Left lung (tissue), 10 donors: ENCODE measurements around the gene RPL18A. TPM values are rescaled to one million over a fixed set of nuclear protein-coding genes. Genes with fewer than 3 reads are reported as not detected.
A peak's percentile ranks its signal among the peaks of the same experiment; 100 is the strongest.

Experiments used
- ATAC-seq: fragments of 200-7000 bp; cut with Tn5 transposase; one replicate; pipeline ENCODE4 v1.9.1; 2020; ENCODE audit warnings: moderate library complexity
- DNase-seq, 4 donors: peaks; one replicate each; pipeline ENCODE4 v3.0.0-alpha.2; 2013 to 2020
- H3K27ac ChIP-seq, 2 donors: fragments of 200-600 bp; sonication (generic) in 1 of 2; one replicate each; pipeline versions ENCODE4 v1.5.0 to v1.8.0; 2020 to 2021
- H3K27me3 ChIP-seq, 2 donors: fragments of 200-600 bp; sonication (generic) in 1 of 2; one replicate each; pipeline versions ENCODE4 v1.5.0 to v1.8.0; 2020 to 2021
- H3K36me3 ChIP-seq, 2 donors: fragments of 200-600 bp; sonication (generic) in 1 of 2; one replicate each; pipeline versions ENCODE4 v1.5.0 to v1.8.0; 2020 to 2021
- H3K4me1 ChIP-seq, 2 donors: fragments of 200-600 bp; one replicate each; pipeline ENCODE4 v1.8.0; 2021
- H3K4me3 ChIP-seq, 2 donors: fragments of 200-600 bp; sonication (generic) in 1 of 2; one replicate each; pipeline versions ENCODE4 v1.5.0 to v1.8.0; 2020 to 2021; ENCODE audit warnings: mild to moderate bottlenecking in 1 of 2
- H3K9me3 ChIP-seq, 2 donors: fragments of 200-600 bp; sonication (generic) in 1 of 2; one replicate each; pipeline versions ENCODE4 v1.5.0 to v1.8.0; 2020 to 2021
- intact Hi-C, 2 donors: fragments of 100-400 bp; cut with DNase I; formaldehyde crosslinking; loops; one replicate each; pipeline versions ENCODE4 v1.11.2 to v1.14.2; 2022
- polyA plus RNA-seq, 6 donors: library from polyadenylated mRNA; unstranded; fragments of 120-200 nt; gene quantifications; one replicate each; pipeline ENCODE4 v1.2.1, GENCODE V29; 2013; ENCODE audit not compliant: insufficient read length in 6 of 6
- total RNA-seq, 2 donors: library from RNA; stranded (reverse); fragmentation: NEBNext Ultra II Directional; extraction: Animal tissue kit (Norgen Biotek cat#: 25700); gene quantifications; one replicate each; pipeline ENCODE4 v1.2.1, GENCODE V29; 2021
- TF ChIP-seq, protein P1 (sequence below), 2 donors: fragments of 200-600 bp; sonication (generic) in 1 of 2; IDR thresholded peaks; one replicate each; pipeline versions ENCODE4 v1.5.0 to v1.8.0; 2021; ENCODE audit warnings: antibody characterized with exemption in 2 of 2
- donor health status: DM: no; HTN: yes; CAD: no.
- donor health status: DM: no; HTN: no; CAD: no.

RPL18A gene
- total and polyA plus RNA-seq, 8 donors, result 1,124 to 1,592 (median 1,314) TPM

DNA sequence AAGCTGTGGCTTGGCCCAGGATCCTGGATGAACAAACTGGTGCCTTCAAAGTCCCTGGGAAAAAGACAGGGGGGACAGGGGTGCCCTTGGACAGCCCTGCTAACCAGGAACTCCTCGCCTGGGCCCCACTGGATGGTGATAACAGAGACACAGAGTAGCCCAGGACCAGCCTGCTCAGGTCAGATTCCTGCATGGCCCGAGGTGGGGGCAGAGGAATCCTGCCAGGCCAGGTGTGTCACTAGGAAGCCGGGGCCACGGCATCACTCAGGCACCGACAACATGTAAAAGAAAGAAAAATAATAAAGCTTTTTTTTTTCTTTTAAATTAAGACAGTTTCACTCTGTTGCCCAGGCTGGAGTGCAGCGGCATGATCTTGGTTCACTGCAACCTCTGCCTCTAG, 5.6 kb upstream of the RPL18A start:
- H3K27ac ChIP-seq, result no peak overlapping the region
- intact Hi-C loops, result loop anchor here in 1 of 2 donors (10.0 kb wide), 1 partner anchor 69 kb away; no protein-coding TSS in a partner anchor
- TF ChIP-seq, protein P1, sequence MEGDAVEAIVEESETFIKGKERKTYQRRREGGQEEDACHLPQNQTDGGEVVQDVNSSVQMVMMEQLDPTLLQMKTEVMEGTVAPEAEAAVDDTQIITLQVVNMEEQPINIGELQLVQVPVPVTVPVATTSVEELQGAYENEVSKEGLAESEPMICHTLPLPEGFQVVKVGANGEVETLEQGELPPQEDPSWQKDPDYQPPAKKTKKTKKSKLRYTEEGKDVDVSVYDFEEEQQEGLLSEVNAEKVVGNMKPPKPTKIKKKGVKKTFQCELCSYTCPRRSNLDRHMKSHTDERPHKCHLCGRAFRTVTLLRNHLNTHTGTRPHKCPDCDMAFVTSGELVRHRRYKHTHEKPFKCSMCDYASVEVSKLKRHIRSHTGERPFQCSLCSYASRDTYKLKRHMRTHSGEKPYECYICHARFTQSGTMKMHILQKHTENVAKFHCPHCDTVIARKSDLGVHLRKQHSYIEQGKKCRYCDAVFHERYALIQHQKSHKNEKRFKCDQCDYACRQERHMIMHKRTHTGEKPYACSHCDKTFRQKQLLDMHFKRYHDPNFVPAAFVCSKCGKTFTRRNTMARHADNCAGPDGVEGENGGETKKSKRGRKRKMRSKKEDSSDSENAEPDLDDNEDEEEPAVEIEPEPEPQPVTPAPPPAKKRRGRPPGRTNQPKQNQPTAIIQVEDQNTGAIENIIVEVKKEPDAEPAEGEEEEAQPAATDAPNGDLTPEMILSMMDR (IDR thresholded peaks at IDR 0.05), result no peak
- no peak overlapping the region for H3K4me3 ChIP-seq
- ATAC-seq (no peak), DNase-seq (no peak)
- H3K9me3 ChIP-seq, result no peaks in the 10 kb centered on the region
- no peaks in the 10 kb centered on the region for H3K36me3 ChIP-seq
- peaks cover 0 to 33% of the 10 kb centered on the region in 2 donors for H3K4me1 ChIP-seq
- H3K27me3 ChIP-seq, result no peaks in the 10 kb centered on the region

DNA sequence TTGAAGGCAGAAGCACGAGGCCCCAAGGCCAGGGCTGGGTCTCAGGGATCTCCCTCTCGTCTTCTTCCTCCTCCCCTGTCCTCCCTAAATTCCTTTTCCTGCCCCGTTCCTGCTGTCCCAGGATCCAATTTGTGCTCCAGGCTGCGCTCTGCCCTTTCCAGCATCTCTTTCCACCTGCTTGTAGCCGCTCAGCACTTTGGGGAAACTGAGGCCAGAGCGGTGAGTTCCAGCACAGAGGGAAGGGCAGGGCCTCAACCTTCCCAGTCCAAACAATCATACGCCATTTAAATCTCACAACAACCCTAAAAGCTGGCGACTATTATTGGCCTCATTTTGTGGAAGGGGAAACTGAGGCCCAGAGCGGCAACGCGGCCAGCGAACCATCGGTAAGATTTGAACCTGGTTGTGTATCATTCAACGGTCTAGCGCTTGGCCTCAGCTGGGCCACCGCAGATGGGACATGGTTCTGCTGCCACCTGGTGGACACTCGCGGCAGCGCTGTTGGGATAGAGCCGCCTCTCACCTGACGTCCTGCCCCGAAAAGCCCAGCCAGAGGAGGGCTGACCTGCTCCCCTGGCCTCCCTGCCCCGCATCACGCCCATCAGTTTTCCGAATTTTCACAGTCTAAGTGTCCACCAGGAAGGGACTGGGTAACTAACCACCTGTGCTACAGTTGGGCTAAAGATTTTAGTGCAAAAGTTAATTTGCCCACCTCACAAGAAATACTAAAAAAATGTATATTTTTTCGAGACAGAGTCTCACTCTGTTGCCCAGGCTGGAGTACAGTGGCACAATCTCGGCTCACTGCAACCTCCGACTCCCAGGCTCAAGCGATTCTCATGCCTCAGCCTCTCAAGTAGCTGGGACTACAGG, 4.2 kb upstream of the RPL18A start:
- Histone ChIP-seq H3K27ac (no peak overlapping the region), H3K27me3 (no peaks in the 10 kb centered on the region), H3K4me1 (peaks cover 0 to 25% of the 10 kb centered on the region in 2 donors), H3K4me3 (no peak overlapping the region), H3K9me3 (no peaks in the 10 kb centered on the region), H3K36me3 (no peaks in the 10 kb centered on the region)
- DNase-seq, result peak; percentile 63 to 98 (median 84)
- TF ChIP-seq, protein P1 (IDR thresholded peaks at IDR 0.05), result peak; percentile 96 to 99
- intact Hi-C loops, result loop anchor here in 1 of 2 donors (10.0 kb wide), 1 partner anchor 71 kb away; no protein-coding TSS in a partner anchor
- ATAC-seq, result peak; percentile 69

DNA sequence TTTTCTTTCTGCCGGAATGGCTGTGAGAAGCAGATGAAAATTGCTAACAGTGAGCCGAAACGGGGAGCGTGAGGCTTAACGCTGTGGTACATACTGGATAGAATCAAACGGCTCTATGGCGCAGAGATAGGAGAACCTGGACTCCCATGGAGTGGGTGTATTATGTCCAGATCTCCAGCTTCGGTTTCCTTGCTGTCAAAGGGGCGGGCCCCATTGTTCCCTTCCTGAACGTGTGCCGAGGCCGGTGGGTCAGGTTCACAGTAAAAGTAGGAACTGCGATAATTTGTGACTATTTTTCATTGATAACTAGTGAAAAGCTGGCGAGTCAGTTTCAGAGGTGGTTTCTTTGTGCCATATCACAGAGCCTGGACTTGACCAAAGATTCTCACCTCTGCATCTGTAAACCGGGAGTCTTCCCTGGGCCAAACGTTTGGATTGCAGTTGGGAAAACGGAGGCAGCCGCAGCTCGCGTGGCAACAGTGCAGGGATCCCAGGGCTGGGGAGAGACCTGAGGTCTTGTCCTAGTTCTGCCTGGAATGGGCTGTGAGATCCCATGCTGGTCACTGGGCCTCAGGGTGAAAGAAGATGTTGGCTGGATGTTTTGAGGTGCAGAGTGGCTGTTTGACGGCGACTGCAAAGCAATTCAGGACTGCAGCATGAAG, 752 bp downstream of the RPL18A start:
- Histone ChIP-seq H3K4me3 (peak overlapping the region; percentile 98 to 100), H3K27me3 (no peaks in the 10 kb centered on the region), H3K9me3 (no peaks in the 10 kb centered on the region), H3K27ac (peak overlapping the region; percentile 71 to 86), H3K4me1 (peaks cover 11 to 49% of the 10 kb centered on the region in 2 donors), H3K36me3 (peaks cover 9 to 42% of the 10 kb centered on the region in 2 donors)
- no peak for DNase-seq
- no peak for ATAC-seq
- TF ChIP-seq, protein P1 (IDR thresholded peaks at IDR 0.05), result no peak
- intact Hi-C loops, result loop anchor here in 1 of 2 donors (10.0 kb wide), 2 partner anchors 64 to 134 kb away; no protein-coding TSS in a partner anchor

DNA sequence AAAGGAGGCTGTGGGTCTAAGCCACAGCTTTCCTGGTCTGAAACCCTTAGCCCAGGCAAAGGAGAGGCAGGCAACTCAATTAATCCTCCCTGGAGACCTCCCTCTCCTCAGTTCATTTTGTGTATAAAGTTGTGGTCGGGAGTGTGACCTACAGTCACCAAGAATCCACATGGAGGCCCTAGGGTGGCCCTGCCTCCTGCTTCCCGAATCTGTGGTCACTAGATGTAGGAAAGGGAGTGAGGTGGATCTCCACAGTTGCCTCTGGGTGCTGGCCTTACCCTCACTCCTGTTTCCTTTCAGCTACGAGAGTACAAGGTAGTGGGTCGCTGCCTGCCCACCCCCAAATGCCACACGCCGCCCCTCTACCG, 1.3 kb downstream of the RPL18A start:
- no peak for ATAC-seq
- Histone ChIP-seq H3K27ac (peak overlapping the region in 1 of 2 donors; percentile 86), H3K27me3 (no peaks in the 10 kb centered on the region), H3K9me3 (no peaks in the 10 kb centered on the region), H3K4me3 (peak overlapping the region; percentile 98 to 100), H3K36me3 (peaks cover 9 to 44% of the 10 kb centered on the region in 2 donors), H3K4me1 (peaks cover 11 to 47% of the 10 kb centered on the region in 2 donors)
- DNase-seq, result no peak
- TF ChIP-seq, protein P1 (IDR thresholded peaks at IDR 0.05), result no peak
- intact Hi-C loops, result loop anchor here in 1 of 2 donors (10.0 kb wide), 2 partner anchors 64 to 134 kb away; no protein-coding TSS in a partner anchor
